ENCODE measurements around the gene CYP26B1.

Gene CYP26B1

GRCh38 chr2:72134408-72134996, 13.2 kb downstream of the CYP26B1 start:
- TF ChIP-seq CTCF (IDR thresholded peaks at IDR 0.05; ENCODE audit: low read length) (no peak), EZH2 (IDR thresholded peaks at IDR 0.05; ENCODE audit: borderline replicate concordance, low read length) (no peak)
- no peaks in the 10 kb centered on the region for H3F3A ChIP-seq (ENCODE audit: insufficient read depth, low read length)
- H3K9me3 ChIP-seq (ENCODE audit: low read length) = no peaks in the 10 kb centered on the region

DNA sequence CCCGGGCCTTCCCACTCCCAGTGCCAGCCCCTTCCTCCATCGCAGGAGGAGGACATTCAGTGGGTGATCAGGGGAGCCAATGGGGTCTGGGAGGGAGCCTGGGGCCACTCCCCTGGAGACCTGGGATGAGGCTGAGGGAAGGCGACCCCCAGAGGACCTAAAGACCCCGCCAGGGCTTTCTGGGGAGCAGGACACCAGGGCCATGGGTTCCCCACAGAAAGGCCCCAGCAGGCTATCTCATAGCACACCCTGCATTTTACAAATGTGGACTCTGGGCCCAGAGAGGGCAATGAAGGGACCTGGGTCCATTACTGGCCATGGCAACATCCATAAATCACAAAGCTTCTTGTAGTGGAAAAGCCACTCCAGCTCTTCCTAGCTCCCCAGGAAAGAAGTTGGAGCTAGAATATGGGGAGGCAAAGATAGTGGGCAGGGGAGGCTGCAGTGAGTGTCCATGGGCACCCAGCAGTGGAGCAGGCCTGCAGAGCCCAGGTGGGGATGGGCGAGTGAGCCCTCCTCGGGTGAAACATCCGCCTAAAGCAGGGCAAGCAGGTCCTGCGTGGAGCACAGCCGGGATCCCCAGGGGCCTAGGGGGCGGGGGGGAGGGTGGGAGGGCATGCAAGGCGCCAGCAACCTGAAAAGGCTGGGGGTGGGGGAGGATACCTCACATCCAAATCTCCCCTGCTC, 13.8 kb downstream of the CYP26B1 start:
- no peak overlapping the region for H3K27ac ChIP-seq (ENCODE audit: low read depth, low read length, poor library complexity, severe bottlenecking)
- no peak overlapping the region for H3K9ac ChIP-seq (ENCODE audit: low read length)
- TF ChIP-seq CTCF (IDR thresholded peaks at IDR 0.05; ENCODE audit: low read length) = no peak
- TF ChIP-seq EZH2 (IDR thresholded peaks at IDR 0.05; ENCODE audit: borderline replicate concordance, low read length) = no peak
- no peaks in the 10 kb centered on the region for H3K27me3 ChIP-seq (ENCODE audit: insufficient read depth, low read length)
- H3K9me3 ChIP-seq (ENCODE audit: low read length) = no peaks in the 10 kb centered on the region
- no peak overlapping the region for H3K4me3 ChIP-seq (ENCODE audit: low read depth, low read length, poor library complexity, severe bottlenecking)
- H3K4me2 ChIP-seq (ENCODE audit: low read length) = no peak overlapping the region
- no peaks in the 10 kb centered on the region for H3K36me3 ChIP-seq (ENCODE audit: insufficient read depth, low read length)
- no peaks in the 10 kb centered on the region for H3K79me2 ChIP-seq (ENCODE audit: insufficient read depth, low read length)
- no peaks in the 10 kb centered on the region for H3K9me2 ChIP-seq (ENCODE audit: low read depth, low read length)
- no peaks in the 10 kb centered on the region for H3F3A ChIP-seq (ENCODE audit: insufficient read depth, low read length)
- no peaks in the 10 kb centered on the region for H3K4me1 ChIP-seq (ENCODE audit: insufficient read depth, low read length, severe bottlenecking)
- no peak overlapping the region for H2AFZ ChIP-seq (ENCODE audit: low read length)
- H4K20me1 ChIP-seq (ENCODE audit: insufficient read depth, low read length) = no peaks in the 10 kb centered on the region

More at GRCh38 chr2:72134408-72134996, 13.2 kb downstream of the CYP26B1 start:
- Histone ChIP-seq H3K4me2 (ENCODE audit: low read length) (no peak overlapping the region), H3K27ac (ENCODE audit: low read depth, low read length, poor library complexity, severe bottlenecking) (no peak overlapping the region), H2AFZ (ENCODE audit: low read length) (no peak overlapping the region), H3K4me1 (ENCODE audit: insufficient read depth, low read length, severe bottlenecking) (no peaks in the 10 kb centered on the region), H3K9me2 (ENCODE audit: low read depth, low read length) (no peaks in the 10 kb centered on the region), H3K9ac (ENCODE audit: low read length) (no peak overlapping the region), H3K79me2 (ENCODE audit: insufficient read depth, low read length) (no peaks in the 10 kb centered on the region), H3K4me3 (ENCODE audit: low read depth, low read length, poor library complexity, severe bottlenecking) (no peak overlapping the region), H3K27me3 (ENCODE audit: insufficient read depth, low read length) (no peaks in the 10 kb centered on the region), H3K36me3 (ENCODE audit: insufficient read depth, low read length) (no peaks in the 10 kb centered on the region), H4K20me1 (ENCODE audit: insufficient read depth, low read length) (no peaks in the 10 kb centered on the region)

DNA sequence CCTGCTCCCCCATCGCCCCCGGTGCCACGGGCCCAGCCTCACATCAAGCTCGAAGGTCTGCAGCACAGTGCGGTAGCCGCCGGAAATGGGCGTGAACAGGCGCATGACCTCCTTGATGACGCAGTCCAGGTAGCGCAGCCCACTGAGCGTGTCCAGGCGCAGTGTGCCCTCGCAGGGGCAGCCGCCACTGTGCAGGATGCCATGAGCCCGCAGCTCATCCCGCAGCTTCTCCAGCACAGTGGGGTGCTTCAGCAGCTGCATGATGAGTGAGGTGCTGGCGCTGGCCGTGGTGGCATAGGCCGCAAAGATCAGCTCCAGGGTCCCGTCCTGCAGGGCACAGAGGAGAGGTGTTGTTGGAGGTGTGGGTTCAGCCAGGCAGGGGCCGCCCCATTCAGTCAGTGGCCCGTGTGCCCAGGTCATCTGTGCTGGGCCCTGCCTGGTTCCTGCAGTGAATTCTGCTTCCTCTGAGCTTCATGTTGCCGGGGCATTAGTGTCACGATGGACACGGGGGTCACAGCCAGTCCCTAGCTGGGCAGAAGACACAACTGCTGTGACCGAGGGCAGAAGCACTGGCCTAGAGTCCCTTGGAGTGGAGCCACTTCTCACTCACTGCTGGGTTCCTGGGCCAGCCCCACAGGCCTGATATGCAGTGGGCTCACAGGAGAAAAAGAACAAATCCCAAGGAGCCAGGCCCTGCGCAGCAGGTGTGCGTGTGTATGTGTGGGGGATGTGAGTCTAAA, 14.5 kb downstream of the CYP26B1 start:
- Histone ChIP-seq H3K27me3 (ENCODE audit: insufficient read depth, low read length) (no peaks in the 10 kb centered on the region), H3K9me3 (ENCODE audit: low read length) (no peaks in the 10 kb centered on the region), H3K79me2 (ENCODE audit: insufficient read depth, low read length) (no peaks in the 10 kb centered on the region), H3K9ac (ENCODE audit: low read length) (no peak overlapping the region), H3K36me3 (ENCODE audit: insufficient read depth, low read length) (no peaks in the 10 kb centered on the region), H3K4me1 (ENCODE audit: insufficient read depth, low read length, severe bottlenecking) (no peaks in the 10 kb centered on the region), H4K20me1 (ENCODE audit: insufficient read depth, low read length) (no peaks in the 10 kb centered on the region), H3K4me2 (ENCODE audit: low read length) (no peak overlapping the region), H3K9me2 (ENCODE audit: low read depth, low read length) (no peaks in the 10 kb centered on the region), H2AFZ (ENCODE audit: low read length) (no peak overlapping the region), H3K4me3 (ENCODE audit: low read depth, low read length, poor library complexity, severe bottlenecking) (no peak overlapping the region), H3K27ac (ENCODE audit: low read depth, low read length, poor library complexity, severe bottlenecking) (no peak overlapping the region), H3F3A (ENCODE audit: insufficient read depth, low read length) (no peaks in the 10 kb centered on the region)
- TF ChIP-seq EZH2 (IDR thresholded peaks at IDR 0.05; ENCODE audit: borderline replicate concordance, low read length) (no peak), CTCF (IDR thresholded peaks at IDR 0.05; ENCODE audit: low read length) (no peak)

Data from OCI-LY1 (cell line).